NAMALWA (cell line): ENCODE data around the gene PAX4.

ENCODE experiments used
- DNase-seq: peaks from one replicate; pipeline ENCODE4 v3.0.0-alpha.2; 2015; ENCODE audit warnings: low spot score

The PAX4 gene, protein sequence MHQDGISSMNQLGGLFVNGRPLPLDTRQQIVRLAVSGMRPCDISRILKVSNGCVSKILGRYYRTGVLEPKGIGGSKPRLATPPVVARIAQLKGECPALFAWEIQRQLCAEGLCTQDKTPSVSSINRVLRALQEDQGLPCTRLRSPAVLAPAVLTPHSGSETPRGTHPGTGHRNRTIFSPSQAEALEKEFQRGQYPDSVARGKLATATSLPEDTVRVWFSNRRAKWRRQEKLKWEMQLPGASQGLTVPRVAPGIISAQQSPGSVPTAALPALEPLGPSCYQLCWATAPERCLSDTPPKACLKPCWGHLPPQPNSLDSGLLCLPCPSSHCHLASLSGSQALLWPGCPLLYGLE

DNA sequence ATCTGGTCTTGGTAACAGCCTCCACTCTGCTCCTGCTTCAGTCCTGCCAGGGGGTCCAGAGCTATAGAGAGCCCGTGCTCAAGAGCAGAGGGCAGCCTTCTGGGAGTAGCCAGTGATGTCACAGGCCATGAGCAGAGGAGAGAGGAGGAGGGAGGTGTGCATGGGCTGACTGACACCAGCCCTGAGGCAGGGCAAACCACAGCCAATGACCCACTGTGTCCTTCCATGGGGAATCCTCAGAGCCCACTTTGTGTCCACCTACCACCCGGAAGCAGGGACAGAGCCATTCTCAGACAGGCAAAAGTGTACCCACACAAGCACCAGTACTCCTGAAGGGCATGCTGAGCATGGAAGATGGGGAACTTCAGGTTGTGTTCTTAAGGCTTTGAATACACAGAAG lies at the start of gene PAX4:
TSS of gene PAX4 (minus strand) at position 101 of the 400 bp plus-strand sequence. CDS start 2,214 bp downstream, outside the sequence.
- DNase-seq = no peak

DNA sequence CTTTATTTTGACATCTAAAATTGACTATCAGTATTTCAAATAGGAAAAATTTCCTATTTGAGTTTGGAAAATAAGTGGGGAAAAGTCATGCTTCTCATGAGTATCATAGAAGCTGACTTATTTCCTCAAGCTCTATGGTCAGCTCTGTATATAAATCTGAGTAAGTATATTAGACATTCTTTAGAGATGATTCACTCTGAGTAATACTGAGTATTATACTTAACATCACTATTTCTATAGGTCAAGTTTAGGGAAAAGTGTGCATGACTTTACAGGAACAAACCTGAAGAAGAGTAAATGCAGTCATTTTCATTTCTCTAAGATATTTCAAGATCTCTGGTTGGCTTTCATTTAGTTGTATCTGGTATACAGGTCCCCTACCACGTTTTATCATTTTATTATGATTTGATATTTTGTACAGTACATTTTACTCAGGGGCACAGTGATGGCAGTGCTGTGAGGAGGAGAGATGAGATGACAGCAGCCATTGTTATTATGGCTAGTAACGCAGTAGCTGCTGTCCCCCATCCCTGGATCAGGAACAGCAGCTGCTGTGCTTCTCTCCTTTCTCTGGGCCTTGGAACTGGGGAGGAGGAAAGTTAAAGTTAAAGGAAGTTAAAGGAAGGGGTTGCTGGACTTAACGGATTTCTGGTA lies 49.2 kb upstream of the PAX4 start:
- DNase-seq = no peak

DNA sequence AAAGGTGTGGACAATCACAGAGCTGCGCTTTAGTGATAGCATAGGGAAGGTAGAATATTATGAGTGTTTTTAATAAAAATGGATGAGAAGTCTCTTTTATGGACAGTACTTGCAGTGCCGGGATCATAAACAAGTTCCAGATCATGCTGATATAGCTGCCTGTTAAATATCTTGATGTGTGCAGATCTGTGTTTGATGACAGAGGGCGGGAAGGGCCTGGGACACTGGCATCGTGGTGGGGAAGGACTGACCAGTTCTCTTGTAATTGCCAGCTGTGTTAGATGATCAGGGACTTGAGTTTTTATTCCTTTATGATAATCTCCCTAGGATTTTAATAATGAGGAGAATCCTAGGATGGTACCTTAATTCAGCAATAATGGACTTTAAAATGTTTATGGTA lies 48.7 kb upstream of the PAX4 start:
- DNase-seq = no peak

DNA sequence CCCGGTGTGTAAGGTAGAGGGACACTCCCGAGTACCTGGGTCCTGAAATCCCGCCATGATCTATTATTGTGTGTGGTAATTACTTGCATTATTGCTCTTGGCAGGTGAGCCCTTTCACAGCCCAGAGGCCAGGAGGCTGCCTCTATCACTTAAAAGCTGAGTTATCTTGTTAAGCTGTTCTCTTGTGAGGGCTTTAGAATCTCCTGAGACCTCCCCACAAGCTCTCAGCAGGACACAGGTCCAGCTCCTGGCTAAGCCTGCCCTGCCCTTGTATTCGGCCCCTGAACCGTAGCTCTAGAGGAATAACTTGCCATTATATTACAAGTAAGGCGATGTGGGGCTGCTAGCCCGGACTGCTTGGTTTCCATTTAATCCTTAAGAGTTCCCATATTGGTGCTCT lies 48.0 kb upstream of the PAX4 start:
- DNase-seq = no peak

DNA sequence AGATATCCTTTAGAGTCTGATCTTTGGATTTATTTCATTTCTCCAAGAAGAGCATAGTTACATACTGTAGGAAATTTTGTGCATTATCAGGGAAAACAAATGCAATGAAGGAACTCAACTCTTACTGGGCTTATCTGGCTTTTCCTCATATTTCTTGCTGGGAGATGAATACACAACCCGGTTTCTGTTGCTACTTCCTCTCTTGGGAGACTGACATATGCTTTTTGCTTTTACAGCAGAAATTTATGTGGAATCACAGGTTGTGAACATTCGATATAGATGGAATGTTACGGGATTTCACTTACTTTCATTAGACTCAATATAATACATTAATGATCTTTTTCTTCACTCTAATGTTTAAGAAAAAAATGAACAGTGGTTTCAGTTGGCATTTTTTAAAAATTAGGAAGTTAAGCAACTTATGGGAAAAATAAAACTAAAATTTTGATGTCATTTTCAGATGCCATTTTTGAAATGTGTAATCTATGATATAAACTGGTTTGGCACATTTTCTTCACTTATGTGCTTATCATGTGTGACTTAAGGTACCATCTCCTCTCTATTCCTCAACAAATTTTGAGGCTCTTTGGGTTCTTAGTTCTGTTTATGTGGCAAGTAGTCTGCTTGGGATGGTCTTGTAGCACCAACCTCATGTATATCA lies 41.2 kb upstream of the PAX4 start:
- DNase-seq = no peak

DNA sequence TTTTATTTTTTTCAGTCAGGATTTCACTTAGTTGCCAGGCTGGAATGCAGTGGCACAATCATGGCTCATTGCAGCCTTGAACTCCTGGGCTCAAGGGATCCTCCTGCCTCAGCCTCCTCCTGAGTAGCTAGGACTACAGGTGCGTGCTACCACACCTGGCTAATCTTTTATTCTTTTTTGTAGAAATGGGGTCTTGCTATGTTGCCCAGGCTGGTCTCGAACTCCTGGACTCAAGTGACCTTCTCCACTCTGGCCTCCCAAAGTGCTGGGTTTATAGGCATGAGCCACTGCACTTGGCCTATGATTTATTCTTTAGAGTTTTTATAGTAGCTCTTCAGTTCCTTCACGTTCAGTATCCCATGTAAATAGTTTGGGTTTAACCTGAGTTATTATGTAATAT lies 39.6 kb upstream of the PAX4 start:
- no peak for DNase-seq

DNA sequence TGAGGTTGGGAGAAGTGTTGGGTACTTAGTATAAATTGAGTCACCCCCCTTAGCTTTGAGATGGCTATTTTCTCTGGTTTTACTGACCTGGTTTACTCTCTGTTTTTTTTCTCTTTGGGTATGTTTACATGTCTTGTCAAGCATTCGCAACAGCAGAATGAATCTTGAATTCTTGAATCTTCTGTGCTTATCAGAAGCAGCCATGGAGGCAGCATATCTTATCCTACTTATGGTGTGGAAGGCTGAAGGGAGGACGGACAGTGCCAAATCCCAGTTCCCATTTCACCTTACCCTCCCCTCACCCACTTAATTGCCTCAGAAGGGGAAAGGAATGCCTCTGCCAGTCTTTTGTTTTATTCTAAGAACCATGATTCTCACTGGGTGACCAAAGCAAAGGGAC lies 37.8 kb upstream of the PAX4 start:
- no peak for DNase-seq

DNA sequence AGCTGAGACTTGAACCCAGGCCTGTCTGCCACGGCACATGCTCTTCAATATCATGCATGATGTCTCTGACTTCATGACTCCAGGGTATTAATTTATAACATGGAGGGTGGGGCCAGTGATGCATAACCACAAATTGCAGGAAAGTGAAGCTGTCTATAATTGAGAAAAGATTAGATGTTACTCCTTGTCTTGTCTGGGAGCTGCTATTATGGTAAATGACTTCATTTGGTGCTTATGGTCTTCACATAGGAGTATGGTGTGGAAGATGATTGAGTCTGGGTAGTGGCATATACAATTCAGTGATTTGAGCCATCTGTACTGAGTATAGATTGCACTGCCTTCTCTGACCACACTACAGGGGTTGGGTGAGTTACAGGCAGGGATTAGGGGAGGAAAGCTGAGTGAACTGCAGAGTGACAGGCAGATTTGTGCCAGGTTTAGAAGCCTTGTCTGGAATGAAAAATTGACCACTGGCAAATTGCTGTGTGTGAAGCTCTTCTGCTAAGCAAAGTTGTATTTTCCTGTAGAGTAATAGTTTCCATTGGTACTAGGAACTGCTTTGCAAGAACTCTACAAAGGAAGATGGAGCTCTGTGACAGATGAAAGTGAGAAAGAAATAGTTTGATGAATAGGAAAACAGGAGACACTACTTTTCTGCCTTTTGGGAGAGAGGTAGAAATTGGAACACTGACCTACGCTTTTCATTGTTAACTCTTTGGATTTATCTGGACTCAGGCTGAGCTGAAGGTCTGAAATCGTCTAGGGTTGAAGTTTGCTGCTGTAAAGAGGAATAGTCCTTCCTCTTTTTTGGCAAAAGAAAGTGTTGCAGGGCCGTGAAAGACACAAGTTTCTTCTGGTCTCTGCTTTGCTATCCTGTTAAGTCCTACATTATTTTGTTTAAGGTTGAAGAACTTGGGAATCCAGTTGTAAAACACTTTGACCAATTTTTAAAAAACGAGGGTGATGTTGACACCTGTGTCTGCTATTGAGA lies 36.8 kb upstream of the PAX4 start:
- DNase-seq = peak; percentile 70

DNA sequence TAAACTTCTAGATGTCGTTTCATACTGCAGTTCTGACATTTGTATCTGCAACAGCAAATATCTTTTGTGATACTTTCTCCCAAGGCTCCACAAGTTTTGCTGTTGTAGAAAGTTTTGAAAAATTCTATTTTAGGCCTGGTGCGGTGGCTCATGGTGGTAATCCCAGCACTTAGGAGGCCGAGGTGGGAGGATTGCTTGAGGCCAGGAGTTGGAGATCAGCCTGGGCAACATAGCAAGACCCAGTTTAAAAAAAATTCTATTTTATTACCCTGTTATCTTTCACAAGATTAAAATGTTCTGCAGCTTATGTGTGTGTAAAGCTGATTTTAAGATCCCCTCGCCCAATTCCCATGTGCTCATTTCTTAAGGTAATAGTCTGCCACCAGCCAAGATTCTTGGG lies 35.5 kb upstream of the PAX4 start:
- no peak for DNase-seq

DNA sequence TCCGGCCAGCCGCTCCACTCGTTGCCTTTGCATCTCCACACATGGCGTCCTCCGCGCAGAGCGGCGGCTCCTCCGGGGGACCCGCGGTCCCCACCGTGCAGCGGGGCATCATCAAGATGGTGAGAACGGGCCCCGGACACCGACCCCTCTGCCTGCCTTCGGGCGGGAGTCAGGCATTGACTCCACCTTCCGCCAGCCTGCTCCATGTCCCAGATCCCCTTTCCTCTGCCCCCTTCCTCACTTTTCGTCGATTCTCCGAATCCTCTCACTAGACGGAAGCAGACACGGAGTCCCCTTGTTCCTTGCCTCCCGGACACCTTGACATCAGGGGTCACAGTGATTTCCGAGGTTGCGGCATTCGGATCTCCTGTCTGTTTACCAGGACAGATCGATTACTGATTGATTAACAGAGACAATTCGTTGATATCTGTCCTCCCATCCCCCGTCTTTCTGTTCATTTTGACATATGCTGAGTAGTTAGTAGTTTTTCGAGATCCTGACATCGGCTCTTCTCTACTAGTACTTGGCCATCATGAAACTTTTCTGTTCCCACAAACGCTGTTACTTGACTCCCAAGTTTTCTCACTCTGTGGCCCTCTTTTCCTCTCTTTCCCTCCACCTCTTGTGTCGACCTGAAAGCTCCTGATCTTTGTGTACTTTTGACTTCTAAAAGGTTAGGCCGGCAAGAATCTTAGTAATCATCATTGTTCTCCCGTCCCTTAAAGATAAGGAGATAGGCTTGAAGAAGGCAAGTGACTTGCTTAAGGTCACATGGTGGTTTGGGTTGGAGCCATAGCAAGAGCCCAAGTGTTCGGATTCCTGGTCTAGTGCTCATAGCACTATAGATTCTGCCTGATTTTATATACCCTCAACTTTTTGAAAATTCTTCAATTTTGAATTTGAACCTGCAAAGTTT lies 34.6 kb upstream of the PAX4 start:
- DNase-seq = peak; percentile 68

DNA sequence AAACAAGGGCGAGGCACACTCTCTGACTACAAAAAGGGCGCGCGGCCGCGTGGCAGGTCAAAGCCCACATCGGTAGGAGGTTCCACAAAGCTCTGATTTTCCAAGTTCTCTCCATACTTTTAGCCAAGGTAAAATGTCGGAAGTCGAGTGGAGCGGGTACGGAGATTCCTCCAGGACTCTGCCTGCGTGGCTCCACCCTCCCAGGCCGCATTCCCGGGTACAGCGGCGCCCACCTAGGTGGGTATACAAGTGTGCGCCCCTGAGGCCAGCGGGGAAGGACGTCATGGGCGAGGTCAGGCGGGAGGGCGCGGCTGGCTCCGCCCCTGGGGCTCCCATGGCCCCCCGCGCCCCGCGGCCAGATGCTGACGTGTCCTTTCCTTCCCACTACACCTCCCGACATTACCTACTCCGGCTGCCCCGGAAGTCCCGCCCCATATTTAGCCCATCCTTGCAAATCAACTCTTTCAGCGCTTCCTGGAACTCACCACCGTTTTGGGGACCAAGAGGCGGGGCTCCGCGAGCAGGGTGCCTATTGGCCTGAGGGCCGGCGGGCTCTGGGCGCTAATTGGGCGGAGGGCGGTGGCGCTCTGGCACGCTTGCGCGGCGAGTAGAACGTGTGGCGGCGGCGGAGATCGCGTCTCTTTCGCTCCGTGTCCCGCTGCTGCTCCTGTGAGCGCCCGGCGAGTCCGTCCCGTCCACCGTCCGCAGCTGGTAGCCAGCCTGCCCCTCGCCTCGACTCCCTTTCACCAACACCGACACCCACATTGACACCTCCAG lies 33.8 kb upstream of the PAX4 start, which contains the start of gene SND1:
TSS of gene SND1 (plus strand) at position 639 of the 777 bp plus-strand sequence. CDS start 180 bp downstream, outside the sequence.
- peak; percentile 100 for DNase-seq

DNA sequence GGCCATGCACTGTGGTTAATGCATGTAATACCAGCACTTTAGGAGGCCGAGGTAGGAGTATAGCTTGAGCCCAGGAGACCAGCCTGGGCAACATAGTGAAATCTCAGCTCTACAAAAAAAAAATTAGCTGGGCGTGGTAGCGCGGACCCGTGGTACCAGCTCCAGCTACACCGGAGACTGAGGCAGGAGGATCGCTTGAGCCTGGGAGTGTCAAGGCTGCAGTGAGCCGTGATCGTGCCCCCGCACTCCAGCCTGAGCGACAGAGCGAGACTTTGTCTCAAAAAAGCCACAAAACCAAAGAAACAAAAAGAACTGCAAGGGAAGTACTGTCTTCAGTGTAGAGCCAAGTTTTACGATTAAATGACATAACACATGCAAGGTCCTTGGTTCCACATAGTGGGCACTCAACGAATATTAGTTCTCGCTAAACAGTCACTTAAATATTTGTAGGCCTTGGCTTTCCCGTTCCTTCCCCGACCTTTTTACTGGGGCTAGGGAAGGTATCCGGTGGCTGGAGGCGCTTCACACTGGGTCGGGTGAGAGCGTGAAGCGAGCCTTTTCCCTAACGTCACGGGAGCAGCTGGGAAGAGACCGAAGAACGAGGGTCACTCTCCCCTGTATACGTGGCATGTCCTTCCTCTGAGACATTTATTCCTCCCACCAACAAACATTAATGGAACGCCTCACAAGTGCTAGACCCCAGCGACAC lies 33.1 kb upstream of the PAX4 start:
- peak; percentile 53 for DNase-seq

DNA sequence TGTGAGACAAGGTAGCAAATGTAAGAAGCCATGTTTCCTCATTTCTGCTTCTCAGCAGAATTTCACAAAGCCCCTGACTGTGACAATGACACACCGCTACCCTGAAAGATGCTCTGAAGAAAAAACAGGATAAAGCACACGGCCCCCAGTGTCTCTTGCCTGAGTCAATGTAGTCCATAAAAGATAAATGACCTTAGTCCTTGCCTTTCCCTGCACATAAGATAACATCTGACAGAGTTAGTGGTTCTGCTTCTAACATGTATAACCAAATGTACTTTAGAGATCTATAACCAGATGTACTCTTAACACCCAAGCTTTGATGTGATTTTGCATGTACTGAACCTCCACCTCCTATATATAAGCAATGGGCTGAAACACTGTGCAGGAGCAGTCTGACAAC lies 31.0 kb upstream of the PAX4 start:
- DNase-seq = no peak

DNA sequence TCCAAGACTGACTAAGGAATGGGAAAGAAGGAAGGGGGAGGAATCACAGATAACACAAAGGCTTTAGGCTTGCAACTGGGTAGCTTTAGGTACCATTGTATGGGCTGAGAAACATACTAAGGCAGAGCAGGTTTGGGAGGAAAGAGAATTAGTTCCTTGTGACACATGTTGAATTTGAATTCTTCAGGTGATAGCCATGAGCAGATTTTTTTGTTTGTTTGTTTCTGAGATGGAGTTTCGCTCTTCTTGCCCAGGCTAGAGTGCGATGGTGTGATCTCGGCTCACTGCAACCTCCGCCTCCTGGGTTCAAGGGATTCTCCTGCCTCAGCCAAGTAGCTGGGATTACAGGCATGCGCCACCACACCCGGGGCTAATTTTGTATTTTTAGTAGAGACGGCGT lies 29.7 kb upstream of the PAX4 start:
- DNase-seq = no peak

DNA sequence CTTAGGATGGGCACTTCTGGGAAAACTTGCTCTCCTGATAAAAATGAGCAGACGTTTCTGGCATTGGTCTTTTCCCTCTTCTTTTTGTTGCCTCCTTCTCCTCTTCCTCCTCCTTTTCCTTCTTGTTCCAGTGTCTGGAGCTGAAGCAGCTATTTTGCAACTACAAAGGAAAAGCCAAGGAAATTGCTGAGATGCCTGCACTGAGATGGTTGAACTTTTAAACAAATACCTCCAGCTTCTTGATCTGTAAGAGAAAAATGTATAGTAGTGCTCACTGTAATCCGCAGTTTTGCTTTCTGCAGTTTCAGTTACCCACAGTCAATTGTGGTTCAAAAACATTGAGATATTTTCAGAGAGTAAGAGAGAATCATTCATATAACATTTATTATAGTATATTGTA lies 26.5 kb upstream of the PAX4 start:
- DNase-seq = no peak

DNA sequence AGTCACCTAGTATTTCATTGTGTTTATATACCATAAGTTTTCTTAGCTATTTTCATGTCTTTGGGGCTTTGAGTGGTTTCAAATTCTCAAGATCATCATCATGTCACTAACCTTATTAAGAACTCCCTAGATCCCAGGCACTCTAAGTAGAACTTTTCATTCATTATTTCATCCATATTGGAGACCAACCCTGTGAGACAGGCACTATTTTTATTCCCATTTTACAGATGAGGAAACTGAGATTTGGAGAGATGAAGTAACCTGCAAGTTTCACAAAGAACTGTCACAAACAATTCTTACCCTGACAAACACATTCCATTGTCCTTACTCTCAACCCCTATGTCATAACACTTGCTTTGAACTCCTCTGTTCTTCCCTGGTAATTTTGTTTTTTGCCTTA lies 20.3 kb upstream of the PAX4 start:
- DNase-seq = no peak

DNA sequence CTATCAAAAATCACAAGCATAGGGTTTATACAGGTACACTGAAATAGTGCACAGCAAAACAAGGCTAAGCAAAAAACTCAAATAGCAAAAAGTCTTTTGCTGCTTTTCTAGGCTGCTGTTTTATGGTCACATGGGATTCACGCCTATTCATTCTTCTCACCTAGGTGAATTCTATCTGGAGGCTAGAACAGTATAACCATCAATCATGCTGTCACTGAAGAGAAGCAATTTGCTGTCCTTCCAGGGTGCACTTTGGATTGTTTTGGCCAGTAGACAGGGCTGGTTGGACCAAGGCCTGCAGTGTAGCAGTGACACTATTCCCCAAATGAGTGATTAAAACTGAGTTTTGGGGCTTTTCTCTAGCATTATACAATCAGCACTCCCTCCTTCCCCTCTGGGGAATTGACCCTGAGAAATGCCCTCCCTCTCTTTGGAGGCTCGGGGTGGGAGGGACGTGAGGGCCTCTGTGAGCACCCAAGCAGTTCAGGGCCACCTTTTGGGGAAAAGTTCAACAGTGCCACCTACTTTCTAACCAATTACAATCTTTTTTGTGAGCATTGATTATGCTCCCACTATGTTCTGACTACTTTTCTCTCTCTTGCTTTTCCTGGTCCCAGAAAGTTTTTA lies 17.8 kb upstream of the PAX4 start:
- DNase-seq = no peak

DNA sequence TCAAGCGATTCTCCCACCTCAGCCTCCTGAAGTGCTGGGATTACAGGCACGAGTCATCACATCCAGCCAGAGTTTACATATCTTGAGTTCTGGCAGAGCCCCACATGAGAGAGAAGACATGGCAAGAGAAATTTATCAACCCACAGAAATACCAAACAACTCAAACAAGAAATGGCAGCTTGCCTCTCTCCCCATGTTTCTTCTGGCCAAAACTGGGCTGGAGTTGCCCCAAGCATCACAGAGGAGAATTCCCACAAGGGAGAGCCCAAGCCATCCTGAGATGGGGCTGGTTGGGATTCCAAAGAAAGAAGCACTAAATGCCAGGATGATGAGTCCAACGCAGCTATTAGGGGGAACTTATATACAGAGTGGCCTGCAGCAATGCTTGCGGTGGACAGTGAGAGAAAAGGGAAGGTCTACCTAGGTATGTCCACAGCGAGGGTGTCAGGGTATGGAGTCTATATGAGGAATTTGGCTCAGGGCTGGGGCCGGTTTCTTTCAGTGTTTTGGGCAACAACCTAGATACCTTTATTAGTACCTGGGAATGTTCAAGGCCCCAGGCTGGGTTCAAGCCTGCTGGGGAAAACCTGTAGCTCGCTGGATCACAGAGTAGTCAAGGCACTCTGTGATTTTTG lies 14.5 kb upstream of the PAX4 start:
- no peak for DNase-seq
